Fibroblast of lung (primary cell): ENCODE results near the gene MAP7.

Experiments used
- EZH2 ChIP-seq: IDR thresholded peaks from 2 replicates; pipeline ENCODE4 v1.5.1; 2012; ENCODE audit warnings: low read length, control low read depth, mild to moderate bottlenecking; ENCODE audit errors: missing control alignments
- TF ChIP-seq, protein P1 (sequence below), 2 donors: IDR thresholded peaks in 1 of 2; conservative IDR thresholded peaks in 1 of 2; 1 replicate in 1 of 2; 2 replicates in 1 of 2; pipeline ENCODE4 v1.5.1; 2011 to 2012; ENCODE audit warnings: low read length in 2 of 2, control low read depth in 1 of 2, inconsistent platforms in 1 of 2, low read depth in 1 of 2, mild to moderate bottlenecking in 1 of 2

DNA sequence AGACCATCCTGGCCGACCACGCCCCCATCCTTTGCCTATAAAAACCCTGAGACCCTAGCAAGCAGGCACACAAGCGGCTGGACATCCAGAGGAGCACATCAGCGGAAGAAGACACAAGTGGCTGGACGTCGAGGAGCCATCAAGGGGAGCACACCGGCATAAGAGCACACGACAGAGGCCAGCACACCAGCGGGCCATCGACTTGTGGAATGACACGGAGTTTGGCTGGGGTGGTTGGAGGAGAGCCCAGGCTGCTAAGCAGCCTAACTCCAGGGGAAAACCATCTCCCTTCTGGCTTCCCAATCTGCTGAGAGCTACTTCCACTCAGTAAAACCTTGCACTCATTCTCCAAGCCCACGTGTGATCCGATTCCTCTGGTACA lies 215.8 kb downstream of the MAP7 start:
- TF ChIP-seq, protein P1, sequence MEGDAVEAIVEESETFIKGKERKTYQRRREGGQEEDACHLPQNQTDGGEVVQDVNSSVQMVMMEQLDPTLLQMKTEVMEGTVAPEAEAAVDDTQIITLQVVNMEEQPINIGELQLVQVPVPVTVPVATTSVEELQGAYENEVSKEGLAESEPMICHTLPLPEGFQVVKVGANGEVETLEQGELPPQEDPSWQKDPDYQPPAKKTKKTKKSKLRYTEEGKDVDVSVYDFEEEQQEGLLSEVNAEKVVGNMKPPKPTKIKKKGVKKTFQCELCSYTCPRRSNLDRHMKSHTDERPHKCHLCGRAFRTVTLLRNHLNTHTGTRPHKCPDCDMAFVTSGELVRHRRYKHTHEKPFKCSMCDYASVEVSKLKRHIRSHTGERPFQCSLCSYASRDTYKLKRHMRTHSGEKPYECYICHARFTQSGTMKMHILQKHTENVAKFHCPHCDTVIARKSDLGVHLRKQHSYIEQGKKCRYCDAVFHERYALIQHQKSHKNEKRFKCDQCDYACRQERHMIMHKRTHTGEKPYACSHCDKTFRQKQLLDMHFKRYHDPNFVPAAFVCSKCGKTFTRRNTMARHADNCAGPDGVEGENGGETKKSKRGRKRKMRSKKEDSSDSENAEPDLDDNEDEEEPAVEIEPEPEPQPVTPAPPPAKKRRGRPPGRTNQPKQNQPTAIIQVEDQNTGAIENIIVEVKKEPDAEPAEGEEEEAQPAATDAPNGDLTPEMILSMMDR (conservative IDR thresholded peaks at IDR 0.05 in 1 of 2, IDR thresholded peaks at IDR 0.05 in 1 of 2; ENCODE audit: low read depth in 1 of 2, low read length in 2 of 2), result no peak
- no peak for TF ChIP-seq EZH2
